ENCODE data around the gene WDR27.

WDR27 gene

GRCh38 chr6:169534039-169534421, 167.8 kb downstream of the WDR27 start:
- Histone ChIP-seq H3K9me2 (ENCODE audit: low read depth, low read length) (no peaks in the 10 kb centered on the region), H3K4me1 (ENCODE audit: insufficient read depth, low read length, severe bottlenecking) (peaks cover 3% of the 10 kb centered on the region), H3K27ac (ENCODE audit: low read depth, low read length, poor library complexity, severe bottlenecking) (no peak overlapping the region), H3K36me3 (ENCODE audit: insufficient read depth, low read length) (no peaks in the 10 kb centered on the region), H3K4me3 (ENCODE audit: low read depth, low read length, poor library complexity, severe bottlenecking) (no peak overlapping the region), H3K9ac (ENCODE audit: low read length) (no peak overlapping the region), H3K9me3 (ENCODE audit: low read length) (peaks cover 10% of the 10 kb centered on the region; the same call in 1 of the 2 replicates), H3K4me2 (ENCODE audit: low read length) (no peak overlapping the region), H3K27me3 (ENCODE audit: insufficient read depth, low read length) (no peaks in the 10 kb centered on the region), H4K20me1 (ENCODE audit: insufficient read depth, low read length) (no peaks in the 10 kb centered on the region), H2AFZ (ENCODE audit: low read length) (no peak overlapping the region), H3K79me2 (ENCODE audit: insufficient read depth, low read length) (no peaks in the 10 kb centered on the region), H3F3A (ENCODE audit: insufficient read depth, low read length) (no peaks in the 10 kb centered on the region)
- TF ChIP-seq EZH2 (IDR thresholded peaks at IDR 0.05; ENCODE audit: borderline replicate concordance, low read length) = no peak
- no peak for TF ChIP-seq CTCF (IDR thresholded peaks at IDR 0.05; ENCODE audit: low read length)

- H3K9ac ChIP-seq (ENCODE audit: low read length) = no peak overlapping the region
- TF ChIP-seq EZH2 (IDR thresholded peaks at IDR 0.05; ENCODE audit: borderline replicate concordance, low read length) (no peak), CTCF (IDR thresholded peaks at IDR 0.05; ENCODE audit: low read length) (no peak)
- peaks cover 10% of the 10 kb centered on the region; the same call in 1 of the 2 replicates for H3K9me3 ChIP-seq (ENCODE audit: low read length)
- no peaks in the 10 kb centered on the region for H3K9me2 ChIP-seq (ENCODE audit: low read depth, low read length)
- no peaks in the 10 kb centered on the region for H3K27me3 ChIP-seq (ENCODE audit: insufficient read depth, low read length)
- peaks cover 3% of the 10 kb centered on the region for H3K4me1 ChIP-seq (ENCODE audit: insufficient read depth, low read length, severe bottlenecking)
- no peaks in the 10 kb centered on the region for H3K36me3 ChIP-seq (ENCODE audit: insufficient read depth, low read length)
- no peak overlapping the region for H3K27ac ChIP-seq (ENCODE audit: low read depth, low read length, poor library complexity, severe bottlenecking)
- no peaks in the 10 kb centered on the region for H4K20me1 ChIP-seq (ENCODE audit: insufficient read depth, low read length)
- H3K4me3 ChIP-seq (ENCODE audit: low read depth, low read length, poor library complexity, severe bottlenecking) = no peak overlapping the region
- H3K79me2 ChIP-seq (ENCODE audit: insufficient read depth, low read length) = no peaks in the 10 kb centered on the region
- no peaks in the 10 kb centered on the region for H3F3A ChIP-seq (ENCODE audit: insufficient read depth, low read length)
- H3K4me2 ChIP-seq (ENCODE audit: low read length) = no peak overlapping the region
- no peak overlapping the region for H2AFZ ChIP-seq (ENCODE audit: low read length)
These were observed 168.4 kb downstream of the WDR27 start for GRCh38 chr6:169533301-169534038.

- H3K9ac ChIP-seq (ENCODE audit: low read length) = no peak overlapping the region
- no peaks in the 10 kb centered on the region for H3F3A ChIP-seq (ENCODE audit: insufficient read depth, low read length)
- no peak overlapping the region for H2AFZ ChIP-seq (ENCODE audit: low read length)
- H3K9me2 ChIP-seq (ENCODE audit: low read depth, low read length) = no peaks in the 10 kb centered on the region
- peak overlapping the region; percentile 7 for H3K27ac ChIP-seq (ENCODE audit: low read depth, low read length, poor library complexity, severe bottlenecking)
- H3K27me3 ChIP-seq (ENCODE audit: insufficient read depth, low read length) = no peaks in the 10 kb centered on the region
- TF ChIP-seq EZH2 (IDR thresholded peaks at IDR 0.05; ENCODE audit: borderline replicate concordance, low read length) = no peak
- TF ChIP-seq CTCF (IDR thresholded peaks at IDR 0.05; ENCODE audit: low read length) = no peak
- H3K36me3 ChIP-seq (ENCODE audit: insufficient read depth, low read length) = no peaks in the 10 kb centered on the region
- peaks cover 3% of the 10 kb centered on the region for H3K4me1 ChIP-seq (ENCODE audit: insufficient read depth, low read length, severe bottlenecking)
- H3K4me3 ChIP-seq (ENCODE audit: low read depth, low read length, poor library complexity, severe bottlenecking) = no peak overlapping the region
- no peaks in the 10 kb centered on the region for H4K20me1 ChIP-seq (ENCODE audit: insufficient read depth, low read length)
- H3K4me2 ChIP-seq (ENCODE audit: low read length) = no peak overlapping the region
- peaks cover 2% of the 10 kb centered on the region; the same call in 1 of the 2 replicates for H3K9me3 ChIP-seq (ENCODE audit: low read length)
- H3K79me2 ChIP-seq (ENCODE audit: insufficient read depth, low read length) = no peaks in the 10 kb centered on the region
These were observed 171.1 kb downstream of the WDR27 start for GRCh38 chr6:169530752-169531123.
